GM23338 (cell line): ENCODE results near the gene SCN11A. TPM values are rescaled to one million over a fixed set of nuclear protein-coding genes. Genes with fewer than 3 reads are reported as not detected.

Source experiments
- ATAC-seq: fragments of 200-7000 bp; cut with Tn5 transposase; 3 replicates; pipeline ENCODE4 v1.9.1; 2020
- DNase-seq: peaks from one replicate; pipeline ENCODE4 v3.0.0-alpha.2; 2015; ENCODE audit warnings: low spot score
- H2AFZ ChIP-seq: fragments of 200-600 bp; sonication (generic); 2 replicates; pipeline ENCODE4 v1.8.0; 2016; ENCODE audit warnings: antibody characterized with exemption, mild to moderate bottlenecking, moderate library complexity
- H3F3A ChIP-seq: fragments of 200-600 bp; sonication (generic); replicated peaks from 2 replicates; pipeline ENCODE4 v1.8.0; 2017; ENCODE audit warnings: antibody characterized with exemption, mixed run types, low read depth
- H3K27ac ChIP-seq: fragments of 200-600 bp; sonication (generic); 2 replicates; pipeline ENCODE4 v1.6.1; 2016; ENCODE audit warnings: low read depth
- H3K27me3 ChIP-seq: fragments of 200-600 bp; sonication (generic); 2 replicates; pipeline ENCODE4 v1.8.0; 2016; ENCODE audit warnings: mild to moderate bottlenecking, mixed run types, moderate library complexity; ENCODE audit not compliant: insufficient read depth
- H3K36me3 ChIP-seq: fragments of 200-600 bp; sonication (generic); 2 replicates; pipeline ENCODE4 v1.8.0; 2016; ENCODE audit warnings: mild to moderate bottlenecking; ENCODE audit not compliant: insufficient read depth
- H3K4me1 ChIP-seq: fragments of 200-600 bp; sonication (generic); 2 replicates; pipeline ENCODE4 v1.8.0; 2016; ENCODE audit warnings: mild to moderate bottlenecking, moderate library complexity; ENCODE audit not compliant: insufficient read depth
- H3K4me2 ChIP-seq: fragments of 200-600 bp; sonication (generic); 2 replicates; pipeline ENCODE4 v1.7.1; 2017; ENCODE audit warnings: mixed run types
- H3K4me3 ChIP-seq: fragments of 200-600 bp; sonication (generic); 2 replicates; pipeline ENCODE4 v1.6.1; 2016; ENCODE audit warnings: mixed run types
- H3K79me2 ChIP-seq: fragments of 200-600 bp; sonication (generic); replicated peaks from 2 replicates; pipeline ENCODE4 v1.8.0; 2017; ENCODE audit warnings: mild to moderate bottlenecking; ENCODE audit not compliant: insufficient read depth
- H3K9me2 ChIP-seq: fragments of 200-600 bp; sonication (generic); 2 replicates; pipeline ENCODE4 v1.8.0; 2017; ENCODE audit not compliant: insufficient read depth
- H4K20me1 ChIP-seq: fragments of 200-600 bp; sonication (generic); replicated peaks from 2 replicates; pipeline ENCODE4 v1.8.0; 2017; ENCODE audit warnings: mild to moderate bottlenecking; ENCODE audit not compliant: insufficient read depth
- H3K27ac Mint-ChIP-seq: 2 replicates; pipeline ENCODE4 v1.8.0; 2020; ENCODE audit warnings: inconsistent platforms, mild to moderate bottlenecking, moderate library complexity, mixed read lengths
- H3K27me3 Mint-ChIP-seq: 3 replicates; pipeline ENCODE4 v1.8.0; 2022; ENCODE audit warnings: low read depth, mild to moderate bottlenecking, moderate library complexity, mixed read lengths, inconsistent platforms; ENCODE audit not compliant: insufficient read depth, poor library complexity
- H3K36me3 Mint-ChIP-seq: 3 replicates; pipeline ENCODE4 v1.8.0; 2021; ENCODE audit warnings: low read depth, mild to moderate bottlenecking, inconsistent platforms, moderate library complexity, mixed read lengths
- H3K4me1 Mint-ChIP-seq: 3 replicates; pipeline ENCODE4 v1.8.0; 2020; ENCODE audit warnings: mild to moderate bottlenecking, inconsistent platforms, mixed read lengths
- H3K4me3 Mint-ChIP-seq: 3 replicates; pipeline ENCODE4 v1.8.0; 2021; ENCODE audit warnings: moderate library complexity, mild to moderate bottlenecking, inconsistent platforms, mixed read lengths
- H3K9me3 Mint-ChIP-seq: 3 replicates; pipeline ENCODE4 v1.8.0; 2020; ENCODE audit warnings: moderate library complexity, mild to moderate bottlenecking, inconsistent platforms, mixed read lengths
- CREB1 ChIP-seq: fragments of 250-450 bp; sonication (Bioruptor Pico); IDR thresholded peaks from 2 replicates; pipeline ENCODE4 v1.5.0; 2020; ENCODE audit warnings: low read depth, mild to moderate bottlenecking, moderate library complexity
- EZH2 ChIP-seq: fragments of 200-600 bp; sonication (generic); IDR thresholded peaks from one replicate; pipeline ENCODE4 v1.8.0; 2017; ENCODE audit warnings: antibody characterized with exemption, mild to moderate bottlenecking, low read depth; ENCODE audit not compliant: unreplicated experiment
- EZH2phosphoT487 ChIP-seq: fragments of 200-600 bp; sonication (generic); IDR thresholded peaks from one replicate; pipeline ENCODE4 v1.8.1; 2018; ENCODE audit warnings: antibody characterized with exemption; ENCODE audit not compliant: unreplicated experiment
- JUNB ChIP-seq: IDR thresholded peaks from one replicate; pipeline ENCODE4 v1.6.1; 2016; ENCODE audit warnings: antibody characterized with exemption; ENCODE audit not compliant: unreplicated experiment
- NANOG ChIP-seq: IDR thresholded peaks from 2 replicates; pipeline ENCODE4 v1.6.1; 2016; ENCODE audit warnings: antibody characterized with exemption, borderline replicate concordance
- POLR2AphosphoS5 ChIP-seq: IDR thresholded peaks from 2 replicates; pipeline ENCODE4 v1.6.1; 2016; ENCODE audit warnings: antibody characterized with exemption, low read depth
- STAT1 ChIP-seq: IDR thresholded peaks from one replicate; pipeline ENCODE4 v1.6.1; 2016; ENCODE audit warnings: antibody characterized with exemption; ENCODE audit not compliant: unreplicated experiment
- ZNF114 ChIP-seq: fragments of 250-450 bp; sonication (Bioruptor Pico); IDR thresholded peaks from 2 replicates; pipeline ENCODE4 v1.5.0; 2020; ENCODE audit warnings: mild to moderate bottlenecking, moderate library complexity
- ZNF331 ChIP-seq: fragments of 250-450 bp; sonication (Bioruptor Pico); IDR thresholded peaks from 2 replicates; pipeline ENCODE4 v1.5.0; 2020; ENCODE audit warnings: low read depth, mild to moderate bottlenecking, moderate library complexity
- polyA plus RNA-seq: library from polyadenylated mRNA; unstranded; fragments of >200 nt; fragmentation: Nextera tagmentation; extraction: Ambion mirVana; gene quantifications from 2 replicates; pipeline ENCODE4 v1.2.1, GENCODE V29; 2016
- total RNA-seq: library from RNA; depleted of rRNA; stranded (reverse); fragments of >200 nt; shearing (Covaris generic); gene quantifications from 2 replicates; pipeline ENCODE4 v1.2.3, GENCODE V29; 2014
- TF ChIP-seq, protein P1 (sequence below): IDR thresholded peaks from 2 replicates; pipeline ENCODE4 v1.6.1; 2016; ENCODE audit warnings: antibody characterized with exemption
- TF ChIP-seq, protein P2 (sequence below), 2 experiments: fragments of 200-600 bp in 1 of 2; sonication (generic) in 1 of 2; conservative IDR thresholded peaks; 2 replicates each; pipeline versions ENCODE4 v1.5.1 to v1.6.1; 2016 to 2017; ENCODE audit warnings: antibody characterized with exemption in 2 of 2, low read depth in 2 of 2, mild to moderate bottlenecking in 2 of 2, moderate library complexity in 1 of 2
- TF ChIP-seq, protein P3 (sequence below): fragments of 250-450 bp; sonication (Bioruptor Pico); IDR thresholded peaks from 2 replicates; pipeline ENCODE4 v1.5.0; 2020; ENCODE audit warnings: mild to moderate bottlenecking, moderate library complexity
- TF ChIP-seq, protein P4 (sequence below): IDR thresholded peaks from one replicate; pipeline ENCODE4 v1.6.1; 2018; ENCODE audit warnings: antibody characterized with exemption; ENCODE audit not compliant: unreplicated experiment

Gene SCN11A
- total and polyA plus RNA-seq, 2 experiments from 2014 or later, result 0.05 to 0.14 TPM

DNA sequence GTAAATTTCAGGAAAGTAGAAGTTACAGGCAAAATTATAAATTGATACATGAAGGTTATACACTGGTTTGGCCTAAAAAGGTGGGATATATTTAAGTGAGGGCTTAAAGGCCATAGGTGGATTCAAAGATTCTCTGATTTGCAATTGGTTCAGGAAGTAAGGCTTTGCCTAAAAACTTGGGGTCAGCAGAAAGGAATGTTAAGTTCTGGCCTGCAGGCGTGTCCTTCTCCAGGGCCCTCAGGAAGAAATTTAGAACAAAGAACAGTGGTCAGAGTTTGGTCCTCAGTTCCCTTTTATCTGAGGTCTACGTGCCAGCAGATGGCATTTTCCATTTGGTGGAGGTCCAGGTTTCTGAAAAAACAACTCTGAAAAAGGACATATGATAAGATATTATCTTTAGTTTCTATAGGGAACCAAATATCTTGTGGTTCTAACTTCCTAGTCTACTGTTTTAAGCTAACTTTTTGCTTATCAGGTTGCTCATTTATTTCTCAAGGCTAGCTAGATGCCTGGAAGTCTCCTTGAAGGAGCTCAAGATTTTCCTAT, 40.5 kb downstream of the SCN11A start:
- H3K4me2 ChIP-seq, result no peak overlapping the region
- H3K4me3 ChIP-seq, result no peak overlapping the region
- no peaks in the 10 kb centered on the region for H3K36me3 ChIP-seq
- peaks cover 2% of the 10 kb centered on the region for H3K27me3 Mint-ChIP-seq
- no peaks in the 10 kb centered on the region for H4K20me1 ChIP-seq
- no peaks in the 10 kb centered on the region for H3F3A ChIP-seq
- no peak overlapping the region for H3K27ac Mint-ChIP-seq
- no peaks in the 10 kb centered on the region for H3K9me3 Mint-ChIP-seq
- H3K27me3 ChIP-seq, result no peaks in the 10 kb centered on the region
- ATAC-seq, result no peak
- 0 out of 2 replicates have a peak, but pooled peaks cover 3% of the 10 kb centered on the region for H3K4me1 ChIP-seq
- H3K36me3 Mint-ChIP-seq, result no peaks in the 10 kb centered on the region
- H2AFZ ChIP-seq, result peak overlapping the region; percentile 18; the same call in 1 of the 2 replicates
- no peak for DNase-seq
- TF ChIP-seq CREB1 (CRISPR knock-in tag), result no peak
- TF ChIP-seq ZNF114, result no peak
- no peak for TF ChIP-seq EZH2
- no peak for TF ChIP-seq EZH2phosphoT487
- TF ChIP-seq, protein P1, sequence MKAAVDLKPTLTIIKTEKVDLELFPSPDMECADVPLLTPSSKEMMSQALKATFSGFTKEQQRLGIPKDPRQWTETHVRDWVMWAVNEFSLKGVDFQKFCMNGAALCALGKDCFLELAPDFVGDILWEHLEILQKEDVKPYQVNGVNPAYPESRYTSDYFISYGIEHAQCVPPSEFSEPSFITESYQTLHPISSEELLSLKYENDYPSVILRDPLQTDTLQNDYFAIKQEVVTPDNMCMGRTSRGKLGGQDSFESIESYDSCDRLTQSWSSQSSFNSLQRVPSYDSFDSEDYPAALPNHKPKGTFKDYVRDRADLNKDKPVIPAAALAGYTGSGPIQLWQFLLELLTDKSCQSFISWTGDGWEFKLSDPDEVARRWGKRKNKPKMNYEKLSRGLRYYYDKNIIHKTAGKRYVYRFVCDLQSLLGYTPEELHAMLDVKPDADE, result no peak
- no peak for TF ChIP-seq NANOG
- TF ChIP-seq POLR2AphosphoS5, result no peak
- no peak for TF ChIP-seq ZNF331 (CRISPR knock-in tag)
- no peak for TF ChIP-seq JUNB
- no peak for TF ChIP-seq STAT1
- TF ChIP-seq, protein P2, sequence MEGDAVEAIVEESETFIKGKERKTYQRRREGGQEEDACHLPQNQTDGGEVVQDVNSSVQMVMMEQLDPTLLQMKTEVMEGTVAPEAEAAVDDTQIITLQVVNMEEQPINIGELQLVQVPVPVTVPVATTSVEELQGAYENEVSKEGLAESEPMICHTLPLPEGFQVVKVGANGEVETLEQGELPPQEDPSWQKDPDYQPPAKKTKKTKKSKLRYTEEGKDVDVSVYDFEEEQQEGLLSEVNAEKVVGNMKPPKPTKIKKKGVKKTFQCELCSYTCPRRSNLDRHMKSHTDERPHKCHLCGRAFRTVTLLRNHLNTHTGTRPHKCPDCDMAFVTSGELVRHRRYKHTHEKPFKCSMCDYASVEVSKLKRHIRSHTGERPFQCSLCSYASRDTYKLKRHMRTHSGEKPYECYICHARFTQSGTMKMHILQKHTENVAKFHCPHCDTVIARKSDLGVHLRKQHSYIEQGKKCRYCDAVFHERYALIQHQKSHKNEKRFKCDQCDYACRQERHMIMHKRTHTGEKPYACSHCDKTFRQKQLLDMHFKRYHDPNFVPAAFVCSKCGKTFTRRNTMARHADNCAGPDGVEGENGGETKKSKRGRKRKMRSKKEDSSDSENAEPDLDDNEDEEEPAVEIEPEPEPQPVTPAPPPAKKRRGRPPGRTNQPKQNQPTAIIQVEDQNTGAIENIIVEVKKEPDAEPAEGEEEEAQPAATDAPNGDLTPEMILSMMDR (conservative IDR thresholded peaks at IDR 0.05; ENCODE audit: low read depth in 2 of 2), result no peak
- TF ChIP-seq, protein P3, sequence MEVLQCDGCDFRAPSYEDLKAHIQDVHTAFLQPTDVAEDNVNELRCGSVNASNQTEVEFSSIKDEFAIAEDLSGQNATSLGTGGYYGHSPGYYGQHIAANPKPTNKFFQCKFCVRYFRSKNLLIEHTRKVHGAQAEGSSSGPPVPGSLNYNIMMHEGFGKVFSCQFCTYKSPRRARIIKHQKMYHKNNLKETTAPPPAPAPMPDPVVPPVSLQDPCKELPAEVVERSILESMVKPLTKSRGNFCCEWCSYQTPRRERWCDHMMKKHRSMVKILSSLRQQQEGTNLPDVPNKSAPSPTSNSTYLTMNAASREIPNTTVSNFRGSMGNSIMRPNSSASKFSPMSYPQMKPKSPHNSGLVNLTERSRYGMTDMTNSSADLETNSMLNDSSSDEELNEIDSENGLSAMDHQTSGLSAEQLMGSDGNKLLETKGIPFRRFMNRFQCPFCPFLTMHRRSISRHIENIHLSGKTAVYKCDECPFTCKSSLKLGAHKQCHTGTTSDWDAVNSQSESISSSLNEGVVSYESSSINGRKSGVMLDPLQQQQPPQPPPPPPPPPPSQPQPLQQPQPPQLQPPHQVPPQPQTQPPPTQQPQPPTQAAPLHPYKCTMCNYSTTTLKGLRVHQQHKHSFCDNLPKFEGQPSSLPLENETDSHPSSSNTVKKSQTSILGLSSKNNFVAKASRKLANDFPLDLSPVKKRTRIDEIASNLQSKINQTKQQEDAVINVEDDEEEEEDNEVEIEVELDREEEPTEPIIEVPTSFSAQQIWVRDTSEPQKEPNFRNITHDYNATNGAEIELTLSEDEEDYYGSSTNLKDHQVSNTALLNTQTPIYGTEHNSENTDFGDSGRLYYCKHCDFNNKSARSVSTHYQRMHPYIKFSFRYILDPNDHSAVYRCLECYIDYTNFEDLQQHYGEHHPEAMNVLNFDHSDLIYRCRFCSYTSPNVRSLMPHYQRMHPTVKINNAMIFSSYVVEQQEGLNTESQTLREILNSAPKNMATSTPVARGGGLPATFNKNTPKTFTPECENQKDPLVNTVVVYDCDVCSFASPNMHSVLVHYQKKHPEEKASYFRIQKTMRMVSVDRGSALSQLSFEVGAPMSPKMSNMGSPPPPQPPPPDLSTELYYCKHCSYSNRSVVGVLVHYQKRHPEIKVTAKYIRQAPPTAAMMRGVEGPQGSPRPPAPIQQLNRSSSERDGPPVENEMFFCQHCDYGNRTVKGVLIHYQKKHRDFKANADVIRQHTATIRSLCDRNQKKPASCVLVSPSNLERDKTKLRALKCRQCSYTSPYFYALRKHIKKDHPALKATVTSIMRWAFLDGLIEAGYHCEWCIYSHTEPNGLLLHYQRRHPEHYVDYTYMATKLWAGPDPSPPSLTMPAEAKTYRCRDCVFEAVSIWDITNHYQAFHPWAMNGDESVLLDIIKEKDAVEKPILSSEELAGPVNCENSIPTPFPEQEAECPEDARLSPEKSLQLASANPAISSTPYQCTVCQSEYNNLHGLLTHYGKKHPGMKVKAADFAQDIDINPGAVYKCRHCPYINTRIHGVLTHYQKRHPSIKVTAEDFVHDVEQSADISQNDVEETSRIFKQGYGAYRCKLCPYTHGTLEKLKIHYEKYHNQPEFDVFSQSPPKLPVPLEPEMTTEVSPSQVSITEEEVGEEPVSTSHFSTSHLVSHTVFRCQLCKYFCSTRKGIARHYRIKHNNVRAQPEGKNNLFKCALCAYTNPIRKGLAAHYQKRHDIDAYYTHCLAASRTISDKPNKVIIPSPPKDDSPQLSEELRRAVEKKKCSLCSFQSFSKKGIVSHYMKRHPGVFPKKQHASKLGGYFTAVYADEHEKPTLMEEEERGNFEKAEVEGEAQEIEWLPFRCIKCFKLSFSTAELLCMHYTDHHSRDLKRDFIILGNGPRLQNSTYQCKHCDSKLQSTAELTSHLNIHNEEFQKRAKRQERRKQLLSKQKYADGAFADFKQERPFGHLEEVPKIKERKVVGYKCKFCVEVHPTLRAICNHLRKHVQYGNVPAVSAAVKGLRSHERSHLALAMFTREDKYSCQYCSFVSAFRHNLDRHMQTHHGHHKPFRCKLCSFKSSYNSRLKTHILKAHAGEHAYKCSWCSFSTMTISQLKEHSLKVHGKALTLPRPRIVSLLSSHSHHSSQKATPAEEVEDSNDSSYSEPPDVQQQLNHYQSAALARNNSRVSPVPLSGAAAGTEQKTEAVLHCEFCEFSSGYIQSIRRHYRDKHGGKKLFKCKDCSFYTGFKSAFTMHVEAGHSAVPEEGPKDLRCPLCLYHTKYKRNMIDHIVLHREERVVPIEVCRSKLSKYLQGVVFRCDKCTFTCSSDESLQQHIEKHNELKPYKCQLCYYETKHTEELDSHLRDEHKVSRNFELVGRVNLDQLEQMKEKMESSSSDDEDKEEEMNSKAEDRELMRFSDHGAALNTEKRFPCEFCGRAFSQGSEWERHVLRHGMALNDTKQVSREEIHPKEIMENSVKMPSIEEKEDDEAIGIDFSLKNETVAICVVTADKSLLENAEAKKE (CRISPR knock-in tag), result no peak
- TF ChIP-seq, protein P4, sequence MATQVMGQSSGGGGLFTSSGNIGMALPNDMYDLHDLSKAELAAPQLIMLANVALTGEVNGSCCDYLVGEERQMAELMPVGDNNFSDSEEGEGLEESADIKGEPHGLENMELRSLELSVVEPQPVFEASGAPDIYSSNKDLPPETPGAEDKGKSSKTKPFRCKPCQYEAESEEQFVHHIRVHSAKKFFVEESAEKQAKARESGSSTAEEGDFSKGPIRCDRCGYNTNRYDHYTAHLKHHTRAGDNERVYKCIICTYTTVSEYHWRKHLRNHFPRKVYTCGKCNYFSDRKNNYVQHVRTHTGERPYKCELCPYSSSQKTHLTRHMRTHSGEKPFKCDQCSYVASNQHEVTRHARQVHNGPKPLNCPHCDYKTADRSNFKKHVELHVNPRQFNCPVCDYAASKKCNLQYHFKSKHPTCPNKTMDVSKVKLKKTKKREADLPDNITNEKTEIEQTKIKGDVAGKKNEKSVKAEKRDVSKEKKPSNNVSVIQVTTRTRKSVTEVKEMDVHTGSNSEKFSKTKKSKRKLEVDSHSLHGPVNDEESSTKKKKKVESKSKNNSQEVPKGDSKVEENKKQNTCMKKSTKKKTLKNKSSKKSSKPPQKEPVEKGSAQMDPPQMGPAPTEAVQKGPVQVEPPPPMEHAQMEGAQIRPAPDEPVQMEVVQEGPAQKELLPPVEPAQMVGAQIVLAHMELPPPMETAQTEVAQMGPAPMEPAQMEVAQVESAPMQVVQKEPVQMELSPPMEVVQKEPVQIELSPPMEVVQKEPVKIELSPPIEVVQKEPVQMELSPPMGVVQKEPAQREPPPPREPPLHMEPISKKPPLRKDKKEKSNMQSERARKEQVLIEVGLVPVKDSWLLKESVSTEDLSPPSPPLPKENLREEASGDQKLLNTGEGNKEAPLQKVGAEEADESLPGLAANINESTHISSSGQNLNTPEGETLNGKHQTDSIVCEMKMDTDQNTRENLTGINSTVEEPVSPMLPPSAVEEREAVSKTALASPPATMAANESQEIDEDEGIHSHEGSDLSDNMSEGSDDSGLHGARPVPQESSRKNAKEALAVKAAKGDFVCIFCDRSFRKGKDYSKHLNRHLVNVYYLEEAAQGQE, result no peak
- H3K9me2 ChIP-seq, result peaks cover 8% of the 10 kb centered on the region
- no peak overlapping the region for H3K27ac ChIP-seq
- no peak overlapping the region for H3K4me3 Mint-ChIP-seq
- H3K4me1 Mint-ChIP-seq, result peaks cover 12% of the 10 kb centered on the region
- no peaks in the 10 kb centered on the region for H3K79me2 ChIP-seq
